Stimulated activated CD8-positive, alpha-beta memory T cell treated with anti-CD3 and anti-CD28 coated beads, Interleukin-12 subunit alpha, Interleukin-12 subunit beta, amount 100 ng/mL, for 4 hours (primary cell): ENCODE results near the gene ACER2.

Experiments
- DNase-seq: peaks from one replicate; pipeline ENCODE4 v3.0.0-alpha.2; 2020; ENCODE audit warnings: low read depth

Gene ACER2

GRCh38 chr9:19486803-19487202 is 78.0 kb downstream of the ACER2 start:
- DNase-seq: no peak

- no peak for DNase-seq
These were observed 79.9 kb downstream of the ACER2 start for GRCh38 chr9:19488721-19489120.

- no peak for DNase-seq
These were observed 81.5 kb downstream of the ACER2 start for GRCh38 chr9:19490269-19490668.

GRCh38 chr9:19490828-19491227 is 82.0 kb downstream of the ACER2 start:
- no peak for DNase-seq

- DNase-seq: no peak
These were observed 84.0 kb downstream of the ACER2 start for GRCh38 chr9:19492775-19493173.

GRCh38 chr9:19493174-19493811 is 84.5 kb downstream of the ACER2 start:
- no peak for DNase-seq

- DNase-seq: no peak
These were observed 85.1 kb downstream of the ACER2 start for GRCh38 chr9:19493876-19494275.

GRCh38 chr9:19495186-19496028 is 86.6 kb downstream of the ACER2 start:
- no peak for DNase-seq

- DNase-seq: no peak
These were observed 87.7 kb downstream of the ACER2 start for GRCh38 chr9:19496321-19497050.

- DNase-seq: no peak
These were observed 88.5 kb downstream of the ACER2 start for GRCh38 chr9:19497276-19497675.

- DNase-seq: no peak
These were observed 89.2 kb downstream of the ACER2 start for GRCh38 chr9:19498015-19498414.
